ENCODE data around the gene SEC62.

GRCh38 chr3:169945313-169945712 is 21.3 kb upstream of the SEC62 start:
- TF ChIP-seq CTCF (IDR thresholded peaks at IDR 0.05) (no peak), POLR2A (IDR thresholded peaks at IDR 0.05) (no peak)
